HG02678 (cell line): ENCODE measurements around the gene URI1.
"Not testable (repeated sequence)": the region's sequence is repeated elsewhere in the genome, so short reads cannot be mapped to it uniquely, and the experiment has no call there.

Experiments used
- ATAC-seq: cut with Tn5 transposase; IDR thresholded peaks from one replicate; pipeline ENCODE4 v1.9.1; 2021; ENCODE audit warnings: mild to moderate bottlenecking, moderate library complexity; ENCODE audit not compliant: unreplicated experiment

Gene URI1

GRCh38 chr19:29941828-29942403 lies at the start of gene URI1:
Gene URI1, plus strand, starts transcription at chr19:29942239. Its CDS starts 309 bp downstream, at chr19:29942548.
- peak; percentile 85 for ATAC-seq

- ATAC-seq: no peak
Observed at GRCh38 chr19:29893606-29894284, 48.3 kb upstream of the URI1 start.

GRCh38 chr19:29896802-29897201 lies 45.2 kb upstream of the URI1 start:
- ATAC-seq: no peak

GRCh38 chr19:29897466-29897865 lies 44.6 kb upstream of the URI1 start:
- ATAC-seq: no peak

GRCh38 chr19:29904017-29904416 lies 38.0 kb upstream of the URI1 start:
- no peak for ATAC-seq

GRCh38 chr19:29908963-29909944 lies 32.8 kb upstream of the URI1 start:
- ATAC-seq: no peak

- no peak for ATAC-seq
Observed at GRCh38 chr19:29914933-29915332, 27.1 kb upstream of the URI1 start.

- not testable (repeated sequence) for ATAC-seq
Observed at GRCh38 chr19:29915832-29916231, 26.2 kb upstream of the URI1 start.

- ATAC-seq: no peak
Observed at GRCh38 chr19:29917911-29918310, 24.1 kb upstream of the URI1 start.

- no peak for ATAC-seq
Observed at GRCh38 chr19:29918891-29919290, 23.1 kb upstream of the URI1 start.

GRCh38 chr19:29922972-29923371 lies 19.1 kb upstream of the URI1 start:
- no peak for ATAC-seq

- ATAC-seq: no peak
Observed at GRCh38 chr19:29923653-29924052, 18.4 kb upstream of the URI1 start.

GRCh38 chr19:29926031-29926430 lies 16.0 kb upstream of the URI1 start:
- no peak for ATAC-seq

GRCh38 chr19:29926801-29927200 lies 15.2 kb upstream of the URI1 start:
- ATAC-seq: no peak

- ATAC-seq: no peak
Observed at GRCh38 chr19:29927944-29928625, 14.0 kb upstream of the URI1 start.

GRCh38 chr19:29928831-29929230 lies 13.2 kb upstream of the URI1 start:
- ATAC-seq: peak; percentile 85

- ATAC-seq: no peak
Observed at GRCh38 chr19:29934257-29934656, 7.8 kb upstream of the URI1 start.

- ATAC-seq: no peak
Observed at GRCh38 chr19:29934781-29935180, 7.3 kb upstream of the URI1 start.

GRCh38 chr19:29936409-29936808 lies 5.6 kb upstream of the URI1 start:
- ATAC-seq: no peak

GRCh38 chr19:29939628-29940027 lies 2.4 kb upstream of the URI1 start:
- ATAC-seq: no peak

- ATAC-seq: no peak
Observed at GRCh38 chr19:29940971-29941585, 961 bp upstream of the URI1 start.
